ENCODE results near the gene VAMP7. TPM values are rescaled to one million over a fixed set of nuclear protein-coding genes. Genes with fewer than 3 reads are reported as not detected.

Gene VAMP7
- total and polyA plus RNA-seq, 2 of the 8 experiments (the other 6 are each of a cell fraction or from before 2014, with no cell fraction given), result 14.2 to 22.1 TPM

- no peak for TF ChIP-seq EP300 (IDR thresholded peaks at IDR 0.05; ENCODE audit: borderline replicate concordance in 1 of 2, low read depth in 2 of 2, low read length in 2 of 2)
- no peak for TF ChIP-seq KDM5A (IDR thresholded peaks at IDR 0.05; ENCODE audit: low read length)
- no peak for TF ChIP-seq ATF2 (IDR thresholded peaks at IDR 0.05; ENCODE audit: low read length)
- TF ChIP-seq SRF (IDR thresholded peaks at IDR 0.05; ENCODE audit: low read depth, low read length), result no peak
- TF ChIP-seq SP4 (IDR thresholded peaks at IDR 0.05; ENCODE audit: low read length), result no peak
- TF ChIP-seq KDM4A (IDR thresholded peaks at IDR 0.05; ENCODE audit: low read depth, low read length, severe bottlenecking), result no peak
- TF ChIP-seq SAP30 (IDR thresholded peaks at IDR 0.05; ENCODE audit: insufficient read depth, insufficient replicate concordance, low read length), result no peak
- no peak for TF ChIP-seq BACH1 (IDR thresholded peaks at IDR 0.05; ENCODE audit: low read length)
- TF ChIP-seq, protein P1, sequence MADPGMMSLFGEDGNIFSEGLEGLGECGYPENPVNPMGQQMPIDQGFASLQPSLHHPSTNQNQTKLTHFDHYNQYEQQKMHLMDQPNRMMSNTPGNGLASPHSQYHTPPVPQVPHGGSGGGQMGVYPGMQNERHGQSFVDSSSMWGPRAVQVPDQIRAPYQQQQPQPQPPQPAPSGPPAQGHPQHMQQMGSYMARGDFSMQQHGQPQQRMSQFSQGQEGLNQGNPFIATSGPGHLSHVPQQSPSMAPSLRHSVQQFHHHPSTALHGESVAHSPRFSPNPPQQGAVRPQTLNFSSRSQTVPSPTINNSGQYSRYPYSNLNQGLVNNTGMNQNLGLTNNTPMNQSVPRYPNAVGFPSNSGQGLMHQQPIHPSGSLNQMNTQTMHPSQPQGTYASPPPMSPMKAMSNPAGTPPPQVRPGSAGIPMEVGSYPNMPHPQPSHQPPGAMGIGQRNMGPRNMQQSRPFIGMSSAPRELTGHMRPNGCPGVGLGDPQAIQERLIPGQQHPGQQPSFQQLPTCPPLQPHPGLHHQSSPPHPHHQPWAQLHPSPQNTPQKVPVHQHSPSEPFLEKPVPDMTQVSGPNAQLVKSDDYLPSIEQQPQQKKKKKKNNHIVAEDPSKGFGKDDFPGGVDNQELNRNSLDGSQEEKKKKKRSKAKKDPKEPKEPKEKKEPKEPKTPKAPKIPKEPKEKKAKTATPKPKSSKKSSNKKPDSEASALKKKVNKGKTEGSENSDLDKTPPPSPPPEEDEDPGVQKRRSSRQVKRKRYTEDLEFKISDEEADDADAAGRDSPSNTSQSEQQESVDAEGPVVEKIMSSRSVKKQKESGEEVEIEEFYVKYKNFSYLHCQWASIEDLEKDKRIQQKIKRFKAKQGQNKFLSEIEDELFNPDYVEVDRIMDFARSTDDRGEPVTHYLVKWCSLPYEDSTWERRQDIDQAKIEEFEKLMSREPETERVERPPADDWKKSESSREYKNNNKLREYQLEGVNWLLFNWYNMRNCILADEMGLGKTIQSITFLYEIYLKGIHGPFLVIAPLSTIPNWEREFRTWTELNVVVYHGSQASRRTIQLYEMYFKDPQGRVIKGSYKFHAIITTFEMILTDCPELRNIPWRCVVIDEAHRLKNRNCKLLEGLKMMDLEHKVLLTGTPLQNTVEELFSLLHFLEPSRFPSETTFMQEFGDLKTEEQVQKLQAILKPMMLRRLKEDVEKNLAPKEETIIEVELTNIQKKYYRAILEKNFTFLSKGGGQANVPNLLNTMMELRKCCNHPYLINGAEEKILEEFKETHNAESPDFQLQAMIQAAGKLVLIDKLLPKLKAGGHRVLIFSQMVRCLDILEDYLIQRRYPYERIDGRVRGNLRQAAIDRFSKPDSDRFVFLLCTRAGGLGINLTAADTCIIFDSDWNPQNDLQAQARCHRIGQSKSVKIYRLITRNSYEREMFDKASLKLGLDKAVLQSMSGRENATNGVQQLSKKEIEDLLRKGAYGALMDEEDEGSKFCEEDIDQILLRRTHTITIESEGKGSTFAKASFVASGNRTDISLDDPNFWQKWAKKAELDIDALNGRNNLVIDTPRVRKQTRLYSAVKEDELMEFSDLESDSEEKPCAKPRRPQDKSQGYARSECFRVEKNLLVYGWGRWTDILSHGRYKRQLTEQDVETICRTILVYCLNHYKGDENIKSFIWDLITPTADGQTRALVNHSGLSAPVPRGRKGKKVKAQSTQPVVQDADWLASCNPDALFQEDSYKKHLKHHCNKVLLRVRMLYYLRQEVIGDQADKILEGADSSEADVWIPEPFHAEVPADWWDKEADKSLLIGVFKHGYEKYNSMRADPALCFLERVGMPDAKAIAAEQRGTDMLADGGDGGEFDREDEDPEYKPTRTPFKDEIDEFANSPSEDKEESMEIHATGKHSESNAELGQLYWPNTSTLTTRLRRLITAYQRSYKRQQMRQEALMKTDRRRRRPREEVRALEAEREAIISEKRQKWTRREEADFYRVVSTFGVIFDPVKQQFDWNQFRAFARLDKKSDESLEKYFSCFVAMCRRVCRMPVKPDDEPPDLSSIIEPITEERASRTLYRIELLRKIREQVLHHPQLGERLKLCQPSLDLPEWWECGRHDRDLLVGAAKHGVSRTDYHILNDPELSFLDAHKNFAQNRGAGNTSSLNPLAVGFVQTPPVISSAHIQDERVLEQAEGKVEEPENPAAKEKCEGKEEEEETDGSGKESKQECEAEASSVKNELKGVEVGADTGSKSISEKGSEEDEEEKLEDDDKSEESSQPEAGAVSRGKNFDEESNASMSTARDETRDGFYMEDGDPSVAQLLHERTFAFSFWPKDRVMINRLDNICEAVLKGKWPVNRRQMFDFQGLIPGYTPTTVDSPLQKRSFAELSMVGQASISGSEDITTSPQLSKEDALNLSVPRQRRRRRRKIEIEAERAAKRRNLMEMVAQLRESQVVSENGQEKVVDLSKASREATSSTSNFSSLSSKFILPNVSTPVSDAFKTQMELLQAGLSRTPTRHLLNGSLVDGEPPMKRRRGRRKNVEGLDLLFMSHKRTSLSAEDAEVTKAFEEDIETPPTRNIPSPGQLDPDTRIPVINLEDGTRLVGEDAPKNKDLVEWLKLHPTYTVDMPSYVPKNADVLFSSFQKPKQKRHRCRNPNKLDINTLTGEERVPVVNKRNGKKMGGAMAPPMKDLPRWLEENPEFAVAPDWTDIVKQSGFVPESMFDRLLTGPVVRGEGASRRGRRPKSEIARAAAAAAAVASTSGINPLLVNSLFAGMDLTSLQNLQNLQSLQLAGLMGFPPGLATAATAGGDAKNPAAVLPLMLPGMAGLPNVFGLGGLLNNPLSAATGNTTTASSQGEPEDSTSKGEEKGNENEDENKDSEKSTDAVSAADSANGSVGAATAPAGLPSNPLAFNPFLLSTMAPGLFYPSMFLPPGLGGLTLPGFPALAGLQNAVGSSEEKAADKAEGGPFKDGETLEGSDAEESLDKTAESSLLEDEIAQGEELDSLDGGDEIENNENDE (IDR thresholded peaks at IDR 0.05; ENCODE audit: insufficient replicate concordance, low read length), result no peak
Observed at GRCh38 chrX:155959018-155959587, 78.0 kb downstream of the VAMP7 start (continued).
